NAMALWA (cell line): ENCODE data around the gene MANBA.
"Not testable (repeated sequence)": the region's sequence is repeated elsewhere in the genome, so short reads cannot be mapped to it uniquely, and the experiment has no call there.

Experiments used
- DNase-seq: peaks from one replicate; pipeline ENCODE4 v3.0.0-alpha.2; 2015; ENCODE audit warnings: low spot score

MANBA gene

DNA sequence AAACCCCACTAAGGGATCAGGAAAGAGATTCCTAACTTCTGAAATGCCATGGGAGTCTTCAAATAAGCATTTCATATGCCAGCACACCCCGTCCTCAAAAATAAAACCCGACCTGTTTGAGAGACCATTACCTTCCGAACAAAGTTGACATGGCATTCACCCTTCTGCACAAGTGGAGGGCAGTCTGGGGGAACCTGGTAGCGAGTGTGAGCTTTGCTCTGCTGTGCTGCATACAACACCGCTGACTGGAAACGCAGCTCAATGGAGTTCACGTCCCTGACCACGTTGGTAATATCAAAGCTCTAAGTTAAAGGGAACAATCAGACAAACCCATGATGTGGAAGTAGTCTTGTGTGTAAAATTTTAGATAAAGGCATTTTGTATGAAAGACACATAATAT, 38.0 kb downstream of the MANBA start:
- no peak for DNase-seq

DNA sequence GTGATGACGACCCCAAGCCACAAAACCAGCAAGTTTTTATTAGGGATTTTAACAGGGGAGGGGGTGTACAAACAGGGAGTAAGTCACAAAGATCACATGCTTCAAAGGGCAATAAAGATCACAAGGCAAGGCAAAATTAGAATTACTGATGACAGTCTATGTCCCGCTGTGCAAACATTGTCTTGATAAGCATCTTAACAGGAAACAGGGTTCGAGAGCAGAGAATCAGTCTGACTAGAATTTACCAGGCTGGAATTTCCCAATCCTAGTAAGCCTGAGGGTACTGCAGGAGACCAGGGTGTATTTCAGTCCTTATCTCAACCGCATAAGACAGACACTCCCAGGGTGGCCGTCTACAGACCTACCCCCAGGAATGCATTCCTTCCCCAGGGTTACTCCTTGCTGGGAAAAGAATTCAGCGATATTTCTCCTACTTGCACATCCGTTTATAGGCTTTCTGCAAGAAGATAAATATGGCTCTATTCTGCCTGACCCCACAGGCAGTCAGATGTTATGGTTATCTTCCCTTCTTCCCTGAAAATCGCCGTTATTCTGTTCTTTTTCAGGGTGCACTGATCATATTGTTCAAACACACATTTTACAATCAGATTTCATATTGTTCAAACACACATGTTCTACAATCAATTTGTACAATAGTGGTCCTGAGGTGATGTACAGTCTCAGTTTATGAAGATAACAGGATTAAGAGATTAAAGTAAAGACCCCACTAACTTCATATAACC, 41.8 kb downstream of the MANBA start:
- not testable (repeated sequence) for DNase-seq

DNA sequence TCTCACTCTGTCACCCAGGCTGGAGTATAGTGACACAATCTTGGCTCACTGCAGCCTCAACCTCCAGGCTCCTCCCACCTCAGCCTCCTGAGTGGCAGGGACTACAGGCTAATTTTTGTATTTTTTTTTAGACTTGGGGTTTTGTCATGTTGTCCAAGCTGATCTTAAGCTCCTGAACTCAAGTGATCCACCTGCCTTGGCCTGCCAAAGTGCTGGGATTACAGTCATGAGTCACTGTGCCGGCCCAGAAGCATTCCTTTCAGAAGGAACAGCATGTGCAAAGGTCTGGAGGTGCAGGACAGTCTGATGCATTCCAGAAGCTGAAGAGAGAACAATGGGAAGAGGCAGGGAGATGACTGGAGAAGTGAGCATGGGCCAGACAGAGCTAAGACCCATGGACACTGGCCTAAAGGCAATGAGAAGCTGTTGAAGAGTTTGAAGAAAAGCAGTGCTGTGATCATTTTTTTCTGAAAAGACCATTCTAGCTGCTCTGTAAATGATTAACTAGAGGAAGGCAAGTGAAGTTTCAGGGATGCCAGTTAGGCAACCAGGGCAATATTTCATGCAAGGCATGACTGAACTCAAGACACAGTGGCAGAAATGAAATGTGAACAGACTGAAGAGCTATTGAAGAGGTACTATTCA, 43.2 kb downstream of the MANBA start:
- DNase-seq, result no peak

- DNase-seq, result peak; percentile 7
Observed at GRCh38 chr4:102715057-102715456, 45.7 kb downstream of the MANBA start.

DNA sequence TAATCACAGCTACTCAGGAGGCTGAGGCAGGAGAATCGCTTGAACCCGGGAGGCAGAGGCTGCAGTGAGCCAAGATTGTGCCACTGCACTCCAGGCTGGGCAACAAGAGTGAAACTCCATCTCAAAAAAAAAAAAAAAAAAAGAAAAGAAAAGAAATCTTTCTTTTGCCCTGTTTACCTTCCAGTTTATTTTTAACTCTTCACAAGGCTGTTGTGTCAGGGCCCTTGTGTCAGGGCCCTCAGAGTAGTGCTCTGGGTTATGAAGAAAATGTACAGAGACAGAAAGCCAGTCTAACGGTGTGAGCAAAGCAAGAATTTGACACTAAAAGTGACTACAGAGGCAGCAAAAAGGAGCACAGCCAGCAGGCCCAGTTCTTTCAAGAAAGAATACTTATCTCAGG, 47.0 kb downstream of the MANBA start:
- DNase-seq, result not testable (repeated sequence)

DNA sequence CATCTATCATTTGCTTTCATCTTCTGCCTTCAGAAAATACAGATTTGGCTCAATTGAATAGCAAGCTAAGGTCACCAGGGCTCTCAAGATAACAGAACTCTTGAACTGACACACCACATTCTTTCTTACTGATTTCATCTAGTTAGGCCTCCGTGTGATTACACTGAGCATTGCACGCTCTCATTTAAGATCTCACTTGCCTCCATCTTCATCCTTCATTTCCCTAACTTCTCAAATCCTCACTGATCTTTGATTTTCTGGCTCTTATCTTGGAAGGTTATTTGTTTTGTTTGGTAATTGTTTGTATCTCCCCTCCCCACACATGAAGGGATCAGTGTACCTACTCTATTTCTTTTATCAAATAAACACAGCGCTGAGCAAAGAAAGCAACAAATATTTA, 47.7 kb downstream of the MANBA start:
- no peak for DNase-seq

- no peak for DNase-seq
Observed at GRCh38 chr4:102710986-102711385, 49.8 kb downstream of the MANBA start.

DNA sequence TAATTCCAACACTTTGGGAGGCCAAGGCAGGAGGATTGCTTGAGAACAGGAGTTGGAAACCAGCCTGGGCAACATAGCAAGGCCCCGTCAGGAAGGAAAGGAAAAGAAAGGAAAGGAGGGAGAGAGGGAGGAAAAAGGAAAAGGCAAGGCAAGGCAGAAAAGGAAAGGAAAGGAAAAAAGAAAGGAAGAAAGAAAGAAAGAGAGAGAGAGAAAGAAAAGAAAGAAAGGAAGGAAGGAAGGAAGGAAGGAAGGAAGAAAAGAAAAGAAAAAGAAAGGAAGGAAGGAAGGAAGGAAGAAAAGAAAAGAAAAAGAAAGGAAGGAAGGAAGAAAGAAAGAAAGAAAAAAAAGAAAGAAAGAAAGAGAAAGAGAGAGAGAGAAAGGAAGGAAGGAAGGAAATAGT, 51.7 kb downstream of the MANBA start:
- DNase-seq, result not testable (repeated sequence)

- DNase-seq, result no peak
Observed at GRCh38 chr4:102707150-102707549, 53.6 kb downstream of the MANBA start.

- no peak for DNase-seq
Observed at GRCh38 chr4:102705391-102705935, 55.3 kb downstream of the MANBA start.

GRCh38 chr4:102696758-102697157, 64.0 kb downstream of the MANBA start:
- no peak for DNase-seq

- DNase-seq, result no peak
Observed at GRCh38 chr4:102694791-102695190, 66.0 kb downstream of the MANBA start.

- no peak for DNase-seq
Observed at GRCh38 chr4:102693861-102694260, 66.9 kb downstream of the MANBA start.

GRCh38 chr4:102693262-102693850, 67.4 kb downstream of the MANBA start:
- no peak for DNase-seq

GRCh38 chr4:102692474-102692873, 68.3 kb downstream of the MANBA start:
- no peak for DNase-seq

DNA sequence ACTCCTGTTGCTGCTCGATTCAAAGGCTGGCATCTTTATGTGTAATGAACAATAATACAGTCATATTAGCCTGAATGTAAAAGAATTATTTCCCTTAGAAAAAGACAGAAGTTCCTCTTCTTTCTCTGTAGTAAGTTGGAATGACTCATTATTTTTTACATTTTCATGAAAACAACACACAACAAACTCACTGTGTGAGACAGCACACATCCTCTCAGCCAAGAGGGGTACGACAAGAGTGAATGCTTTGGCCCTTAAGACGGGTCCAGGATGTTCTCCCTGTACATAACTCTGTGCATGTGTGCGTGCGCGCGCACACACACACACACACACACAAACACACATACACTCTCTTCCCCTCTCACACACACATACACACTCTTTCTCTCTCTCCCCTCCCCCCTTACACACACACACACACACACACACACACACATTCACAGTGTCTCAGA, 72.8 kb downstream of the MANBA start:
- DNase-seq, result no peak

GRCh38 chr4:102687373-102687981, 73.3 kb downstream of the MANBA start:
- no peak for DNase-seq

DNA sequence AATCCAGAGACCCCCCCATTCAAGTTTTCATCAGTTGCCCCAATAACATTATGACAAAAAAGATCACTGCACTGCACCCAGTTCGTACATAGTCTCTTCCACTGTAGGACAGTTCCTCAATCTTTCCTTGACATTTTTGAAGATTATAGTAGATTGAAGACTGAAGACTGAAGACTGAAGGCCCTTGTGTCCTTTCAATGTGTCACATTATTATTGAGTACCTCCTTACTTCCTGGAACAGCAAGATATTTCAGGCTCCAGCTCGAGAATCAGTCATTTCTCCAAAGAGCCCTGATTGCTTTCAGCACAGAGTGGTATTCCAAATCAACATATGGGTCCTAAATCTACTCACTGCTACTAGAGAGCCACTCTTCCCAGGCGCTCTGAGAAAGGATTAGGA, 75.0 kb downstream of the MANBA start:
- no peak for DNase-seq

- DNase-seq, result no peak
Observed at GRCh38 chr4:102684610-102685052, 76.1 kb downstream of the MANBA start.

DNA sequence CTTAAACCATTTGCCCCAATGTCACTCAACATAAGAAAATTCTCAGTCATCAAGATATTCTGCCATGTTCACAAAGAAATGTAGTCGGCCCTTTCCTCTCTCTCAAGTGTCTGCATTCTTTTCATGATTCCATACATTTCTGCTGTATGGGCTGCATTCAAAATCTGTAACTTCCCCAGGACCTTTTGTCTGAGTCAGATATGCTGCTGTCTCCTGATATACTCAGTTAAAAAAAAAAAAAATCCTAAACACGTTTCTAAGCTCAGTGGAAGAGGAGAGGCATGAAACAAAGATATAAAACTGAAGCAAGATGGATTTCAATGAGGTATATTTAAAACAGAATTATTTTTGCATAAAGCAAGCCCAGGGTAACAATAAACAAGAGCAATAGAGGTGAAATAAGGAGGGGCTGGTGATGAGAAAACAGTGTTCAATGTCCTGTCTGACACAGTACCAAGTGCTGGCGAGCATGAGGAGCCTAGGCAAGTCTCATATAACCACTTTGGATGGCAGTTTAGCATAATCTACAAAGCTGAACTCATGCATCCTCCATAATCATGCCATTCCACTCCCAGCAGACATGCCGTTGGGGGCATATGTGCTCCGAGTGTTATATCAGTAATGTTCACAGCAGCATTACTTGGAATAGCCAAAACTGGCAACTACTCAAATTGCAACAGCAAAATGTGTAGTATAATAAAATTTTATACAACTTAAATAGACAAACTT, 76.7 kb downstream of the MANBA start:
- no peak for DNase-seq

DNA sequence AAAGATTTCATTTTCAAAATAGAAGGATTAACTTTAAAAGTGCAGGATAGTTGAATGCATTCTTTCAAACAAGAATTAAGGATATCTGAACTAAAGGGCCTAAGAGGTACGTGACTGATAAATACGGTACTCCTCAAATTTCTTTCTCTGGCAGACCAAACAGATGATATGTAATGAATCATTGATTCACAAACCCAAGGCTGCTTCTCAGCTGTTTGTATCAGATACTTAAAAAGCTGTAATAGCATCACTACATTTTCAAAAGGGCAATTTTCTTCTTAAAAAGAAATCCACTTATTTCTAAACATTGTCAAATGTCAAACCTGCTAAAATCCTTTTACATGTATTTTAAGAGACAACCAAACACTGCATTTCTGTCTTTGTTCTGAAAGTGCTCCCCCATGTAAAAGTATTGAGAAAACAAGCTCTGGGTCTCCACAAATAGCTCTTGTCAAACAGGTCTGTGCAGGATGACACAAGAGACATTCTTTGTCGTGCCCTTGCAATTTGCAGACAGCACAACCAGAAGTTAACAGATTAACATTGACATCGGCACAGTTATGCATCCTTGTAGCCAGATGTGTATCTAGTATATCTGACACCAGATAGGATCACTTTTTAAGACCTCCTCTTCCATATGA, 82.0 kb downstream of the MANBA start:
- no peak for DNase-seq
